ENCODE results near the gene TMEM164. TPM values are rescaled to one million over a fixed set of nuclear protein-coding genes. Genes with fewer than 3 reads are reported as not detected.

The TMEM164 gene
- total RNA-seq, 1 donor from 2014 or later = 19.1 TPM

DNA sequence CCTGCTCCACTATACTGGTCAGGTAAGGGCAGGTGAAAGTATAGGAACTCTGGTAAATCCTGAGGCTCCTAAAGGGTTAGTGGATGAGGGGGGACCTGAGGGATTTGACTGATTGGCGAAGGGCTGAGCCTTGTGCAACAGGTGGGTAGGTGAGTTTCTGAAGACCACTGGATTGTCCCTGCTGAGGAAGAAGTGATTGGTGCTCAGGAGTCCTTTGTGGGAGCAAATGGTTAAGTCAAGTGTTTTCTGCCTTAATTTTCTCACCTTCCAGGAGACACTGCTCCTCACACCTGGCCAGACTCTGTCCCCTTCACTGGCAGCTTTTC, 158.4 kb downstream of the TMEM164 start:
- intact Hi-C loops (cut with micrococcal nuclease) = no loop called here

DNA sequence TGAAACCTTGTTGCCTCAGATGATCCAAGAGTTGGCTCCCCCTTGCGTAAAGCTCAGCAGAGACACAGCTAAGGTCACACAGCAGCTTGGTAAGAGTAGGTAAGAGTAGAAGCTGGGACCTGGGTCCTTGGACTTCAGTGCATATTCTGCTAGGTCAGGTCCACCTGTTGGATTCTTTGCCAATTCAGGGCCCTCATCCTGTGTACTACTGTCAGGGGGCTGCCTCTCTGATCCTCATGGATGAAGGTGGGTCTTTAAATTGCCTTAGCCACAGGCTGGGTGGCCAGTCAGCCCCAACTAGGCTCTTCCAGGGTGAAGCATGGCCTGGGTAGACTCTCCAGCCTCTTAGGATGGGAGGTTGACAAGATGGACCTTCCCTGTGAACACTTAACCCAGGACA, 159.2 kb downstream of the TMEM164 start:
- intact Hi-C loops (cut with micrococcal nuclease) = no loop called here

DNA sequence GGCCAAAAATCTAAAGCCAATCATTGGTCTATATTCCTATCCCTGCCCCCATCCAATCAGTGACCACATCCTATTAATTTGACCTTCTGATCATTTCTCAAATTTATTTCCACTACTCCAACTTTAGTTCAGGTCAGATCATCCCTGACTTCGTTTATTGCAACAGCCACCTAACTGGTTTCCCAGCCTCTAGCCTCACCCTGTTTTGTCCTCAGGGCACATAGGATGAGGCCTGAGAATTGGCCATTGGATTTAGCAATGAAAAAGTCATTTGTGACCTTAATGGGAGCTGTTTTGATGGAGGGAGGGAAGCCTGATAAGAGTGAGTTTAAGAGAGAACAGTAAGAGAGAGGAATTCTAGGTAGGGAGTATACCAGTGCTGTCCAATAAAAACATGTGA, 160.0 kb downstream of the TMEM164 start:
- intact Hi-C loops (cut with micrococcal nuclease) = no loop called here

DNA sequence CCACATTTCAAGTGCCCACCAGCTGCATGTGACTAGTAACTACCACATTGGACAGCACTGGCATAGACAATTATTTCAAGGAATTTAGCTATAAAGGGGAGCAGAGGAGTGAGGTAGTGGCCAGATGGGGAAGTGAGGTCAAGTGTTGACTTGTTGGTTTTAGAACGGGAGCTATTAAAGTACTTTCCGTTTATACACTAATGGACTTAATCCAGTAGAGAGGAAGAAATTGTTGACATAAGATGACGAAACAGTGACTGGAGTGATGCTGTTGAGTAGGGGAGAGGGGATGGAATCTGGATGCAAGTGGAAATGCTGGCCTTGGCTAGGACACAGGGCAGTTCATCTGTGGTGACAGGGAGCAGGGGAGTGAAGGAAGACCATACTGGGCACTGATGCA, 160.6 kb downstream of the TMEM164 start:
- intact Hi-C loops (cut with micrococcal nuclease) = no loop called here

DNA sequence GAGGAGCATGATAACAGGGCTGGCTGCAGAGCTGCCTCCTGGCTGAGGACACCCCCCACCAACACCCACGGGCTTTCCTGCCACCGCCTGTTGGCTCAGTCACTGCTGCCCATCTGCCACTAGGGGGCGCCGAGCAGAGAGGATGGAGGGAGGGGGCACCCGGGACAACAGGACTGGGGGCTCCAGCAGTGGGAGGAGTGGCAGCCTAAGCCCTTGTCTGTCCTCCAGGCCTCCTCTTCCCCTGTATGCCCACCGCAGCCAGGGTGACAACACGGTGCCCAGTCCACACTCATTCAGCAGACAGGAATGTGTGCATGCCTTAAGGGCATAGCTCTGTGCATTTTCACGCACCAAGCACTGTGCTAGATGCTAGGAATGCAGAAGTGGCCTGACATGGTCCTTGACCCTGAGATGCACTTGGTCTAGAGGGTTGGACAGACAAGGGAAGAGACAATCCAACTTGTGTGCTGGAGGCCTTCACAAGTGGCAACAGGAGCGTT, 165.1 kb downstream of the TMEM164 start:
- intact Hi-C loops (cut with micrococcal nuclease) = loop anchor here (2.0 kb wide), 1 partner anchor 149 kb away; no protein-coding TSS in a partner anchor

DNA sequence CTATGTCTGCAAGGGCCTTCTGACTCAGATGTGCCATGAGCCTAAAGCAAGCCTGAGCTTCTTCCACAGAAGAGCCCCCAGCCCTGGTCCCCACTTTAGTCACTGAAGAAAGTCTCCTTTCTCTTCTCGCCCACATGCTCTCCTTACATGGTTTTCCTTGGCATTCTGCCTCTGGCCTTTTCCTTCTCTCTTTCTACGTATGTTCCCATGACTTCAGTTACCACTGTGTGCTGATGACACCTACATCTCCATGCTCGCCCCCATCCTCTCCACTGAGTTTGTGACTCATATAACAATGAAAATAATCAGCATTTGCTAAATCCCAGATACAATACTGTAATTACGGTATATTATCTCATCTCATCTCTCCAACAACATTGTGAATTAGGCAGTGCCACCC, 165.7 kb downstream of the TMEM164 start:
- intact Hi-C loops (cut with micrococcal nuclease) = loop anchor here (2.0 kb wide), 1 partner anchor 148 kb away; no protein-coding TSS in a partner anchor

DNA sequence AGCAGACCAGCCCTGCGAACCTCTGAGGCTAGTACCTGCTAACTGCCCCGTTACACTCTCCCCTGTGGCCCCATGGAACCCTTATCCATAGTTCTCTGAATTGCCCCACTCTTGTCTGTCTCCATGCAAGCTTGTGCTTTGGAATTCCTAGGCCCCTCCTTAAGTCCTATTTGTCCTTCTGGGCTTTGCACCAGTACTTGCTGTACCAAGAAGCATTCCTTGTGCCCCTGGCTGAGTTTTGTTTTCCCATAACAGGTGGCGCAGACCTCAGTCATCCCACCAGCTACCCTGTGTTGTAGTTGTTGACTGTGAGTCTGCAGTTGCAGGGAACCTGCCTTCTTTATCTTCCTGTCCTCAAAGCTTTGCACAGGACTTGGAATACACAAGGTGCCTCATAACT, 167.1 kb downstream of the TMEM164 start:
- intact Hi-C loops (cut with micrococcal nuclease) = no loop called here

DNA sequence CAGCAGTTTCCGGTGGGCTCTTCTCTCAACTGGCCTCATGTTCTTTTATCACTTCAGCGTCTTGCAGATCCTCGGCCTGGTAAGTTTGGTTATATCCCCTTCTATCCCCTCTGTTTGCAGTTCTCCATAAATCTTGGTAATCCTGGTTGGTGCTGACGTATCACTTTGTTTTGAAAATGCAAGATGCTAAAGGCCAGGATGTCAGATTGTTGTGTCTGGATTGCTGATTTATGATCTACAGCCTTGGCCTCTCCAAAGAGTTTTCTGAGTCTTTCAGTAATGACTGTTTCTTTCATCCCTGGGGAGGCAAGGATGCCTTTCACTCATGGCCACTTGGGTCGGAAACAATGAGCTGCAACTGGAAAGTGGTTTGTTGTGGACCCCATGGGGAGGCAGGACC, 168.5 kb downstream of the TMEM164 start:
- intact Hi-C loops (cut with micrococcal nuclease) = no loop called here

DNA sequence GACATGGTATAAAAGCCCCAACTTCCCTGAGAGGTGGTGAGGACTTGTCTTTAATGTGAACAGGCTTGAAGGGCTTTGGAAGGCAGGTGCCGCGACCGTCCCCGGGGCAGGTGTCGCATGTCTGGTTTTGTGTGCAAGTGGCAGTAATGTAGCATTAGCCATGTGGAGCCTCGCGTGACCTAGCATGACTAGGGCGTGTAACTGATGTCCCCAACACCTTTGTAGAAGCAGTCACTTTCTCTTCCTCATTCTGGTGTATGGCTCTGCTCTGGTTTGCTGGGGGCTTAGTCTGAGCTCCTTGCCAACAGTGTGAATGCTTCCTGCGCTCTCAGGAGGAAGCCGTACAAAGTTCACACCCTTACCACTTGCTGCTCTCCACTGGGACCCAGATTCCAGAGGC, 169.3 kb downstream of the TMEM164 start:
- intact Hi-C loops (cut with micrococcal nuclease) = no loop called here

DNA sequence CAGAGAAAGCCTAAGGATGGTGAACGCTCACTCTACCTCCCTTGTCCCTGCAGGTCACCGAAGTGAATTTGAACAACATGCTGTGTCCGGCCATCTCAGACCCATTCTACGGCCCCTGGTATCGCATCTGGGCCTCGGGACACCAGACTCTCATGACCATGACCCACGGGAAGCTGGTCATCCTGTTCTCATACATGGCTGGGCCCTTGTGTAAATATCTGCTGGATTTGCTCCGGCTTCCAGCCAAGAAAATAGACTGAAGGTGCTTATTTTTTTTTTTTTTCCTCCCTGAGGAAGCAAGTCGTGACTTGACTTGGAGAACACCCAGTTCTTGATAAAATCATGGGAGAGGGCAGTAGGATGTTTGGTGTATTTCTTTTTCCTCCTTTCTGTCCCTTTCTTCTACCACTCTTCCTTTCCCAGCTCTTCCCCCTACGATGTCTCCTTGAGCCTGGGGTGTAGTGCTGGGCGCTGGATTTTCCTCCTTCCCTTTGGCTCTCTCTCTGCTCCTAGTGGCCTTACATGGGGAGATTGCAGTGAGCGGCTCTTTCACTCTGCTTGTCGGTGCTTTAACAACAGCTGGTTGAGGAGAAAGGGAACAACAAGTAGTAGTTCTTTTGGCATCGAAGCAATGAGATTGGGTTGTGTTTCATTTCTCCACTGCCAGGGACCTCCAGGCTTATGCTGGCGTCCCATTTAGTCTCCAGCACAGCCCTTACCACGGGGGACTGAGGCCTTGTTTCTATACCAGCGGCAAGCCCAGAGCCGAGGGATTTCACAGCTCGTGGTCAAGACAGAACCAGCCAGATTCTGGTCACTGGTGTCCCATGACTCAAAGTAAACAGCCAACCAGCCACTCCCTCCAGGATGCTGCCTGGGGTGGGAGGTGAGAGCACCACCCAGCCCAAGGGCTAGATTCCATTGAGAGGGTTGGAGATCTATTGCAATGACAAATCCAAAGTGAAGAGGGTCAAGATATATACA, 170.6 kb downstream of the TMEM164 start:
- intact Hi-C loops (cut with micrococcal nuclease) = no loop called here

DNA sequence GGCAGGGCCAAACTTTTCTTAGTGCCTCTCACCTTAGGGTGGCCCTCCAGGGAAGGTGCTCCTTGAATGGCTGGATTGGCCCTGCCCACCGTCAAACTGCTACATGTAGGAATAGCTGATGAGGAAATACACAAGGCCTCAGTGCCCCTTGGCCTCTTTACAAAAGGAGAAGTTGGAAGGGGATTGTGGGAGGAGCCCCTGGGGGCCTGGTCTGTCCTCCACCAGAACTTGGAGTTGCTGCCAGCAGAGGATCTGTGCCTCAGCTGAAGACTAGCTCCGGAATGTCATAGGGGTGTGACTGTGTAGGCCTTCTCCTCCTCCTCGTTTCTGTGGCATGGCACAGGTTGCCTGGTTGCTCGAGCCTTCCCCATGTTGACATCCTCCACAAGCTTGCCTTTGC, 172.2 kb downstream of the TMEM164 start:
- intact Hi-C loops (cut with micrococcal nuclease) = no loop called here

DNA sequence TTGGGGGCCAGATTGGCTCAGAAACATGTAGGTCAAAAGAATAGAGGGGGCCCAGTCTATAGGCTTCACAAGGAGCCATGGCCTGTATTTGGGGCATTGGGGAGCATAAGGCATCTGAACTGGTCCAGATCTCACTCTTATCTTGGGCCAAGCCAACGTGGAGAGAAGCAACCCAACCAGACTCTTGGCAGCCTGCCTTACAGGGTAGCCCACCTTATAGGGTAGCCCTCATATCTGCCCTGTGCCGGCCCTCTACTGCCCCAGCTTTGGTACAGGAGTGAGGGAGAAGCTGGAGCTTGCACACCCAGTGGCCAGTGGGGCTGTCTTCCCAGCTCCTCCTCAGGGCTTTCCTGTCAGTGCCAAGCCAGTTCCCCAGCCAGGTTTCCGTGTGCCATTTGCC, 172.8 kb downstream of the TMEM164 start:
- intact Hi-C loops (cut with micrococcal nuclease) = no loop called here

DNA sequence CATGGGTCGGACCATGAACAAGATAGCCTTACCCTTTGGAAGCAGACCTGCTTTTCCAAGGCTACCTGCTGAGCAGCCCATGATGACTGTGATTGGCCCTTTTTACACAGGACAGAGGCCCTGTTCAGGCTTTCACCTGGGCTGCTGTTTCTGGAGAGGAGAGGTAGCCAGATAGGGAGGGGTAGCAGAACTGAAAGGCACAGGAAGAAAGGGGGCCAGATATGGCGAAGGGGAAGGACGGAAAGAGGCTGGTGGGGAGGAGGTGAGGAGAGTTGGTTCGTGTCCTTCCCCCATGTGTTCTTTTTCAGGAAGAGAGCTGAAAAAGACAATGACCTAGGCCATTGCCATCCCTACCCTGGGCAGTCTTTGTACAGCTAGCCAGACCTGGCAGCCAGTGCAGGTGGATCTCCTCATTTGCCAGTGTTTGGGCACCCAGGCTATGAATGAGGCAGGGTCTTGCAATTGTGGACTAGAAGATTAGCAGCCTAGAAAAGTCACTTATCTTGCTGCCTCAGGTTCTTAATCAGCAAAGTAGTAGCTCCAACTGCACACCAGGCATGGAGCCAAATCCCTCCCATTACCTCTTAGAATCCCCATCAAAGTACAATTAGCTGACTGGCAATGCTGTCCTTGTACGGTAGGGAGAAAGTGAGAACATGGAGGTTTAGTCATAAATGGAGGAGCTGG, 175.4 kb downstream of the TMEM164 start:
- intact Hi-C loops (cut with micrococcal nuclease) = no loop called here

DNA sequence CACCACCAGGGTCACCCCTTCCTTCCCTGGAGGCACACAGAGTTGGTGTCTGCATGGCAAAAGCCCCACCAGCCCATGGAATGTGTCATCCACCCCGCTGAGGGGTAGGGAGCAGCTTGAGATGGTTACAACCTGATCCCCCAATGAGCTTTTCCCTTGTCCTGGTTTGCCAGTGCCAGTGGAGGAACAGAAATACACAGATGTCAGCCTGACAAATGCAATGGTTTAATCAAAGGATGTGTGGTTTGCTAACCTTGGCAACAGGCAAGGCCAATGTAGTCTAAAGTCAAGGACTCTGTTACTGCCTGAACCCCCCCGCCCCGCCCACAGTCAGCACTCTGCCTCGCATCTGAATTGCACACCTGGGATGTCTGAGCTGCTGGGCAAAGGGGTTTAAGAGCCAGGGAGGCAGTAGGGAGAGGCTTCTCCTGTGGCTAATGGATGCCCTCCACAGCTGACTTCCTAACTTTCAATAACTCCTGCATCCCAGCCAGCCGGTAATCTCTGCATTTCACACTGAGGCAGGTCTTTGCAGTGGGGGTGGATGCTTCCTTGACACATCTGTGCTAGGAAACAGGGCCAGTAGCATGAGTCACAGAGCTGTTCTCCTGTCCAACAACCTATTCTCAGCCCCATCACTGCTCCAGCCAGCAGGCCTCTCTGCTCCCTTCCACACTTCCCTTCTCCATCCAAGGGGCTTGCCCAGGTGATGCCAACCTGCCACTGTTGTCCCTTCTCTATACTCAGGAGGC, 177.4 kb downstream of the TMEM164 start:
- intact Hi-C loops (cut with micrococcal nuclease) = no loop called here

DNA sequence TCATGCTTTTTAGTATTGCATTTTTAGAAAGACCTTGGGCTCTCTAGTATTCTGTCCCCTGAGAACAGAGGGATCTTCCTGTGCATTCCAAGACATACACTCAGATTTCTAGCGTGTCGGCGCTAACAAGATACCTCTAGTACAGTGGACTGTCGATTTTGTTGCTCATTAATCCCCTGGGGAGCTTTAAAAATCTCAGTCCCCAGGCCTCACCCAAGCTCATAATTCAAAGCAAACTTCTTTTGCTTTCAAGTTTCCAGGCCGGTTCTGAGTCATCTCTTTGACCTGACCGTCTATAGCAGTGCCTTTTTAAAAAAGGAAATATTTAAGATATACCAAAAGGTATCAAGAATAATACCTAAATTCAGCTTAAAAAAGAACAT, 178.0 kb downstream of the TMEM164 start:
- intact Hi-C loops (cut with micrococcal nuclease) = no loop called here

DNA sequence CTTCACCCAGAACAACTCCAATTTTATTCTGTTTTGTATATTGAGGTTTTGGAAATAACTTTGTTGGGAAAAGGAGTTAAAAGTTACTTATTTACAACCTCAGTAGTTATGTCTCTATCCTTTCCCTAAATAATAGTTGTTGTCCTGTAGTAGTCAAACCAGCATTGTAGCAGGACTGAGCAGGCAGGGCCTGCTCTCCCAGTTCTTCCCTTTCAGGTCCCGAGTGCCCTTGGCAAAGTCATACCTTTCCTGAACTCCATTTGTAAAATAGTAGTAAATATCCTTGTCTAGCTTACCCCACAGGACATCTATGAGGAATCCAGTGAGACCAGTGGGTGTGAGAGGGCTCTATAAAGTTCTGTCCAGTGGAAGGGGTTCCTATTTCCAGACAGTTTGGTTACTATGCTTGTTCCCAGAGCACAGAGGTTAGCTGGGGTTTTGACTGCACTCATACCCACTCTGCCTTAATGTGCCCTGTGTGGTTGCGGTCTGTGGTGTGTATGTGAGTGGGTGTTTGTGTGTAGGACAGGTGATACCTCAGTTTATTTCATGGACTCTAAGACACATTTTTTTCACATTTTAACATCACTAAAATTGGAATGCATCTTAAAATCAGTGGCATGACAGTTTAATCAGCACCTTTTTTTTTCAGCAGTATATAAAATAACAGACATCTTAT, 178.7 kb downstream of the TMEM164 start:
- intact Hi-C loops (cut with micrococcal nuclease) = no loop called here

DNA sequence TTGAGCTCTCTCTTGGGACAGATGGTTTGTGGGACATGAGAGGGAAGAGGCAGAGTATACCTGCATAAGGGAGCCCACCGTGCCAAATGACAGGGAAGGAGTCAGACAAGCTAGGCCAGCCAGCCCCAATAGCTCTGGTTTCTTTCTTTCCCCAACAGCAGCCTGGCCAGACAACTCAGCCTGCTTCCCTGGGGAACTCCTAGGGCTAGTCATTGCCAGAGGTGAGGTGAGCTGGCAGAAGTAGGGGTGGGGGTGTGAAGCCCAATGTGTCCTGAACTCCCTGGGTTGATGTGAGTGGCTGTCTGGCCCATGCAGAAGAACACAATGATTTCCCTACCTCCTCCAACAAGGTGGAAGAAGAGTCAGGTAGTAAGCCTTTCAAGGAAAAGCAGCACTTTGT, 179.4 kb downstream of the TMEM164 start:
- intact Hi-C loops (cut with micrococcal nuclease) = no loop called here

DNA sequence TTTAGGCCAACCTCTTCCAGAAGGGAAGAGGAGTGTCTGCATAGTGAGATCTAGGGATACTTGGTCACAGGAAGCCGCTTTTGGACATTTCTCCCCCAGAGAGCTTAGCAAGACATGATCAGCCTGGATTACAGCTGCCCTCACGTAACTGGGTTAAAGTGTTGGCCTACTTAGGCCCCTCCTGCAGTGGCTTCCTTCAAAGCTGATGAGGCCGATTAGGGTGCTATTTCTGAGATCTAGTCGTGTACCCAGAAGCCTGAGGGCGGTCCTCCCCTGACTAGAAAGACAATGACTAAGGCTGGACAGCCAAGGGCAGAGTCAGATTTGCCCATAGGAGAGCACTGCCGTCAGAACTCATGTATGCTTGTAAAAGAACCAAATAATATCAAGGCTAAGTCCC, 180.0 kb downstream of the TMEM164 start:
- intact Hi-C loops (cut with micrococcal nuclease) = no loop called here

DNA sequence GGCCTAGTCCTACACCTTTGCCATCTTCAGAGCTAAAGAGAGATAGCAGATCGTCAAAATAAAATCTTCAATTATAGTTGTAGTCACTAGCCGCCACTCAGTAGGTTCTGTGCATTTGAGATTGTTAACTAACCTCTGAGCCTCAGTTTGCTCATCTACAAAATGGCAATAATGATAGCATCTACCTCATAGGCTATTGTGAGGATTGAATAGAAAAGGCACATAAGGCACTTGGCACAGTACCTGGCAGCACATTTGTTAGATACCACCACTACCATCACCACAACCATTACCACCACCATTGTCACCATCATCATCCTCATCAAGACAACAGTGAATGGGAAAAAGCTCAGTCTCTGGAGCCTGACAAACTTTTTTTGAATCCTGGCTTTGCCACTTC, 180.4 kb downstream of the TMEM164 start:
- intact Hi-C loops (cut with micrococcal nuclease) = no loop called here

DNA sequence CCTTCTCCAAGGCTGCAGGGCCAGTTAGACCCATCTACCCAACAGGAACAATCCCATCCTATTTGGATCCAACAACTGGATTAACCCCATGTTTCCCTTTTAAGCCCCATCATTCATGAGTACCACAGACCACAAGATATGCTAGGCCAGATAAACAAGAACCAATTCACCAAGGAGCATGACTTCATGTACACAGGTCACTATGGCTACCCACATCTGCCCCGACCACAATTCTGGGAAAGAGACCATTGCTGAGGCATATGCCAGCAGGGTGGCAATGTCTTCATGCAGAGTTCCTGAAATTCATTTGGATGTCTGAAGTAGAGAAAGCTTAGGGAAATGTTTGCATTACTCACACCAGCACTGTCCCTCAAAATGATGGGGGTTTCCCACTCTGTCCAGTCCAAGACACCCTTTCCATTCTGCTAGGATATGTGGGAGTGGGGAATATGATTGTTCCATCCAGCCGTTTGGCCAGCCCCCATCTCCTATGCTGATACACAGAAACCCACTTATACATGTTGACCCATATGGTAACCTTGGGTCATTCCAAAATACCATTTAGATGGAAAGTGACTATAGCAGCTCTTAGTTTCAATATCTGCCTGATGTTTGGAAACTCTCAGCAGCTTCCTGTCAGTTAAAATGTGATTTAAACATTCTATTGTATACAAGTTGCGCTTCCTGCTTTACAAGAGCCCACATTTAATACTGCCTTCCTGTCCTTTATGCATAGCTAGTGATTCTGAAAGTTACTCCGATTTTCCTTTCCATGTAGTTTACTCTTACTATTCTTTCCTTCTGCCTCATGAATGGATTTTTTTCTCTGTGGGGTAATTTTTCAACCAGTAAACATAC, 186.0 kb downstream of the TMEM164 start:
- intact Hi-C loops (cut with micrococcal nuclease) = loop anchor here (5.0 kb wide), 1 partner anchor 38 kb away; no protein-coding TSS in a partner anchor
